Measurements from ENCODE around the gene IFNGR2. TPM values are rescaled to one million over a fixed set of nuclear protein-coding genes. Genes with fewer than 3 reads are reported as not detected.
"Not testable (repeated sequence)": the region's sequence is repeated elsewhere in the genome, so short reads cannot be mapped to it uniquely, and the experiment has no call there.

The IFNGR2 gene
- total and polyA plus RNA-seq, 2 experiments from 2014 or later = 21.9 to 29.4 TPM

- TF ChIP-seq CTCF (conservative IDR thresholded peaks at IDR 0.05; ENCODE audit: low read depth in 2 of 2) = no peak
Observed at GRCh38 chr21:33458861-33459260, 55.6 kb downstream of the IFNGR2 start (continued).

- H3K4me3 ChIP-seq = no peak overlapping the region
- H3K36me3 ChIP-seq (ENCODE audit: insufficient read depth) = no peaks in the 10 kb centered on the region; the same call in 1 of the 2 replicates
- ATAC-seq = no peak
- no peak overlapping the region for H3K27ac ChIP-seq (ENCODE audit: low read depth)
- Mint-ChIP-seq H3K36me3 (ENCODE audit: low read depth) (no peaks in the 10 kb centered on the region), H3K4me1 (peaks cover 2% of the 10 kb centered on the region; the same call in 2 of the 3 replicates), H3K4me3 (no peak overlapping the region), H3K9me3 (no peaks in the 10 kb centered on the region), H3K27ac (no peak overlapping the region), H3K27me3 (ENCODE audit: insufficient read depth, low read depth, poor library complexity) (no peaks in the 10 kb centered on the region)
- H3K4me2 ChIP-seq = no peak overlapping the region
- H3K9me2 ChIP-seq (ENCODE audit: insufficient read depth) = no peaks in the 10 kb centered on the region
- peaks cover 8% of the 10 kb centered on the region; the same call in 1 of the 2 replicates for H3K4me1 ChIP-seq (ENCODE audit: insufficient read depth)
- H4K20me1 ChIP-seq (replicated peaks; ENCODE audit: insufficient read depth) = no peaks in the 10 kb centered on the region; the same call in 1 of the 2 replicates
- no peak for DNase-seq (ENCODE audit: low spot score)
- H3F3A ChIP-seq (replicated peaks; ENCODE audit: low read depth) = no peaks in the 10 kb centered on the region
- H3K27me3 ChIP-seq (ENCODE audit: insufficient read depth) = no peaks in the 10 kb centered on the region
- TF ChIP-seq ZNF331 (CRISPR knock-in tag; IDR thresholded peaks at IDR 0.05; ENCODE audit: low read depth) (no peak), CTCF (conservative IDR thresholded peaks at IDR 0.05; ENCODE audit: low read depth in 2 of 2) (no peak), ETS1 (IDR thresholded peaks at IDR 0.05) (no peak)
- no peak overlapping the region for H2AFZ ChIP-seq
- no peaks in the 10 kb centered on the region for H3K79me2 ChIP-seq (replicated peaks; ENCODE audit: insufficient read depth)
Observed at GRCh38 chr21:33461538-33462250, 58.5 kb downstream of the IFNGR2 start.

GRCh38 chr21:33469183-33469582, 66.0 kb downstream of the IFNGR2 start:
- not testable (repeated sequence) for H3K4me1 Mint-ChIP-seq; H3K9me3 Mint-ChIP-seq; H3K27me3 Mint-ChIP-seq (ENCODE audit: insufficient read depth, low read depth, poor library complexity); H3K4me2 ChIP-seq; H4K20me1 ChIP-seq (replicated peaks; ENCODE audit: insufficient read depth); H3F3A ChIP-seq (replicated peaks; ENCODE audit: low read depth); H3K9me2 ChIP-seq (ENCODE audit: insufficient read depth); H3K27ac Mint-ChIP-seq; H3K27me3 ChIP-seq (ENCODE audit: insufficient read depth); H3K27ac ChIP-seq (ENCODE audit: low read depth); H2AFZ ChIP-seq; ATAC-seq; H3K4me3 ChIP-seq; DNase-seq (ENCODE audit: low spot score); H3K36me3 Mint-ChIP-seq (ENCODE audit: low read depth); H3K4me1 ChIP-seq (ENCODE audit: insufficient read depth); H3K4me3 Mint-ChIP-seq; H3K36me3 ChIP-seq (ENCODE audit: insufficient read depth)
- H3K79me2 ChIP-seq (replicated peaks; ENCODE audit: insufficient read depth) = peaks cover 31% of the 10 kb centered on the region
